ENCODE data around the gene SMPDL3A.

- TF ChIP-seq CTCF (IDR thresholded peaks at IDR 0.05) (no peak), POLR2AphosphoS5 (IDR thresholded peaks at IDR 0.05) (no peak)
These were observed 28.3 kb downstream of the SMPDL3A start for GRCh38 chr6:122817358-122817757.
